Left ventricle myocardium inferior (tissue), 1 donor: ENCODE data around the gene SLC15A1. TPM values are rescaled to one million over a fixed set of nuclear protein-coding genes. Genes with fewer than 3 reads are reported as not detected.

ENCODE experiments used
- DNase-seq: peaks from one replicate; pipeline ENCODE4 v3.0.0-alpha.2; 2020
- H3K27ac ChIP-seq: fragments of 200-600 bp; replicated peaks from 2 replicates; pipeline ENCODE4 v1.8.0; 2021
- H3K27me3 ChIP-seq: fragments of 200-600 bp; 2 replicates; pipeline ENCODE4 v1.8.0; 2021; ENCODE audit warnings: low read depth
- H3K36me3 ChIP-seq: fragments of 200-600 bp; 2 replicates; pipeline ENCODE4 v1.8.0; 2021
- H3K4me1 ChIP-seq: fragments of 200-600 bp; 2 replicates; pipeline ENCODE4 v1.8.0; 2021
- H3K4me3 ChIP-seq: fragments of 200-600 bp; 2 replicates; pipeline ENCODE4 v1.8.0; 2021; ENCODE audit warnings: mild to moderate bottlenecking, moderate library complexity
- H3K9me3 ChIP-seq: fragments of 200-600 bp; replicated peaks from 2 replicates; pipeline ENCODE4 v1.8.0; 2021
- CTCF ChIP-seq: fragments of 200-600 bp; IDR thresholded peaks from 2 replicates; pipeline ENCODE4 v1.8.0; 2021; ENCODE audit warnings: antibody characterized with exemption, mild to moderate bottlenecking, borderline replicate concordance
- intact Hi-C: fragments of 100-400 bp; cut with micrococcal nuclease; formaldehyde crosslinking; loops from one replicate; pipeline ENCODE4 v1.11.0; 2022
- total RNA-seq: library from RNA; stranded (reverse); fragmentation: NEBNext Ultra II Directional; extraction: Animal tissue kit (Norgen Biotek cat#: 25700); gene quantifications from one replicate; pipeline ENCODE4 v1.2.1, GENCODE V29; 2021
- donor health status: DM: no; HTN: yes; CAD: no; lungs with severe emphysema.

The SLC15A1 gene
- total RNA-seq, 1 donor from 2014 or later, result not detected

GRCh38 chr13:98781045-98781444 lies 28.6 kb upstream of the SLC15A1 start:
- Histone ChIP-seq H3K27me3 (peaks cover 28% of the 10 kb centered on the region), H3K4me3 (no peak overlapping the region), H3K27ac (no peak overlapping the region), H3K36me3 (no peaks in the 10 kb centered on the region), H3K9me3 (peaks cover 4% of the 10 kb centered on the region), H3K4me1 (no peaks in the 10 kb centered on the region)
- intact Hi-C loops, result no loop called here
- TF ChIP-seq CTCF, result no peak
- no peak for DNase-seq

- H3K4me3 ChIP-seq, result no peak overlapping the region
- peaks cover 4% of the 10 kb centered on the region for H3K9me3 ChIP-seq
- intact Hi-C loops, result no loop called here
- no peaks in the 10 kb centered on the region for H3K36me3 ChIP-seq
- no peak for DNase-seq
- no peaks in the 10 kb centered on the region for H3K4me1 ChIP-seq
- TF ChIP-seq CTCF, result no peak
- no peak overlapping the region for H3K27ac ChIP-seq
- H3K27me3 ChIP-seq, result peaks cover 28% of the 10 kb centered on the region
Observed at GRCh38 chr13:98780451-98780850, 28.0 kb upstream of the SLC15A1 start.

- peaks cover 4% of the 10 kb centered on the region for H3K9me3 ChIP-seq
- DNase-seq, result no peak
- no peaks in the 10 kb centered on the region for H3K36me3 ChIP-seq
- H3K4me1 ChIP-seq, result no peaks in the 10 kb centered on the region
- TF ChIP-seq CTCF, result no peak
- no peak overlapping the region for H3K4me3 ChIP-seq
- peaks cover 28% of the 10 kb centered on the region for H3K27me3 ChIP-seq
- intact Hi-C loops, result no loop called here
- H3K27ac ChIP-seq, result no peak overlapping the region
Observed at GRCh38 chr13:98779695-98780094, 27.2 kb upstream of the SLC15A1 start.

GRCh38 chr13:98778749-98779148 lies 26.3 kb upstream of the SLC15A1 start:
- Histone ChIP-seq H3K36me3 (no peaks in the 10 kb centered on the region), H3K27me3 (peaks cover 28% of the 10 kb centered on the region), H3K9me3 (peaks cover 4% of the 10 kb centered on the region), H3K27ac (no peak overlapping the region), H3K4me1 (no peaks in the 10 kb centered on the region), H3K4me3 (no peak overlapping the region)
- TF ChIP-seq CTCF, result no peak
- intact Hi-C loops, result no loop called here
- no peak for DNase-seq

GRCh38 chr13:98776644-98777043 lies 24.2 kb upstream of the SLC15A1 start:
- DNase-seq, result no peak
- Histone ChIP-seq H3K27ac (no peak overlapping the region), H3K4me1 (no peaks in the 10 kb centered on the region), H3K9me3 (no peaks in the 10 kb centered on the region), H3K4me3 (no peak overlapping the region), H3K27me3 (peaks cover 17% of the 10 kb centered on the region), H3K36me3 (no peaks in the 10 kb centered on the region)
- TF ChIP-seq CTCF, result no peak
- intact Hi-C loops, result no loop called here
